Measurements from ENCODE around the gene OR2V1. TPM values are rescaled to one million over a fixed set of nuclear protein-coding genes. Genes with fewer than 3 reads are reported as not detected.
"Not testable (repeated sequence)": the region's sequence is repeated elsewhere in the genome, so short reads cannot be mapped to it uniquely, and the experiment has no call there.

OR2V1 gene
- total and polyA plus RNA-seq, 2 donors: 0.02 to 0.05 TPM

DNA sequence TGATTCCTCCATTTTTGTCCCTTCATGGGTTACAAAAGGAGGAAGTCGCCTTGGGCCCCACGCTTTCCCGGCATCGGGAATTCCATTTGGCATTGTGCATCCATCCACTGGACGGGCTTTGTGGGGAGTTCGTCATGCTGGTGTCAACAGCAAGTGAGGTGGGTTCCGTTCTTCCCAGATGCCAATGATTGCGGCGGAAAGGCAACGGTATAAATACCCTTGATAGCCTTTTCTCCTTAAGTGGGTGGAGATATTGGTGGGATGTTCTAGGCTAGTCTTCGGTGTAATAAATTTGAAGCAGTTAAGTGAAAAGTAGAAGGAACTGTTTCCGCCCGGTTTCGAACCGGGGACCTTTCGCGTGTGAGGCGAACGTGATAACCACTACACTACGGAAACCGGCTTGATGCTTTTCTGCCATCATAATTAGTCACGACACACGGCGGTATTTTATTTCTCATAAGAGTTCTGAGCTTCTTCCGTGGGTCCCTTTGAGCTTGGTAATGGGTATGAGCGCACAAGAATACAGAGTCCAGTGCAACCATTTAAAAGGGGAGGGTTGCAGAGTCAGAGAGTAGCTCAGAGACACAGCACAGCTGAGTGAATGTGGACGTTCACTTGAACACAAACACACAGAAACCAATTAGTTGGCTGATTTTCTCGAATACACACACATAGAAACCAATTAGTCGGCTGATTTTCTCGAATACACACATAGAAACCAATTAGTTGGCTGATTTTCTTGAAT is 28.9 kb downstream of the OR2V1 start:
- not testable (repeated sequence) for H3K27ac ChIP-seq (ENCODE audit: low read depth in 1 of 2, low read length in 1 of 2); H3K9me3 ChIP-seq (ENCODE audit: control insufficient read depth in 2 of 2, insufficient read depth in 1 of 2, low read length in 1 of 2); H3K4me3 ChIP-seq (ENCODE audit: low read length in 2 of 2); H3K36me3 ChIP-seq (ENCODE audit: control insufficient read depth in 2 of 2, insufficient read depth in 2 of 2, low read length in 1 of 2); DNase-seq (ENCODE audit: low read depth in 6 of 9, low spot score in 9 of 9); H3K4me1 ChIP-seq (ENCODE audit: control insufficient read depth in 2 of 2, insufficient read depth in 2 of 2, low read length in 2 of 2)
- WGBS: no CpG with 5 or more reads among the region's 30 CpGs
- peaks cover 18 to 47% of the 10 kb centered on the region in 2 donors for H3K27me3 ChIP-seq (ENCODE audit: control insufficient read depth in 2 of 2, insufficient read depth in 1 of 2, low read length in 1 of 2)

DNA sequence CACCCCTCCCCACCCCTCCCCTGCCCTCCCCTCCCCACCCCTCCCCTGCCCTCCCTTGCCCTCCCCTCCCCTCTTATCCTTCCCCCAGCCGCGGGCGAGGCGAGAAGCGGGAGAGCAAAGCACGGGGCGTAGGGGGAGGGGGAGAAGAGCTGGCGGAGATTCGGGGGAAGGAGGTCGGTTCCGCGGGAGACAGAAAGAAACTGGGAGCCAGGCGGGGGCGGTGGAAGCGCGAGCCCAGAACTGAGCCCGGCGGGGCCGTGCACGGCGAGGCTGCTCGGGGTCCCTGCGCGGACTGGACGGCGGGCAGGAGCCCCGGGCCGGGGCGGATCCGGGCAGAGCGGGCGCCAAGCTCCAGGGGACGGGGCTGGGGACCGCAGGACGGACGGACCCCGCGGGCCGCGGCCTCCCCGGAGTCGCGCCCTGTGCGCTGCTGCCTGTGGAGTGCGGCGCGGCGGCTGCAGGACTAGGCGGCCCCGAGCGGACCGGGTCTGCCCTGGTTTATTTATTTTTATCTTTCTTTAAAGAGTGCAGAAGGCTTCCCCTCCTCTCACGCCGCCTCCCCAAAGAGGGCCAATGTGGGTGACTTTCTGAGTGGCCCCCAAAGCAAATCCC is 29.8 kb downstream of the OR2V1 start:
- peaks cover 18 to 42% of the 10 kb centered on the region in 2 donors for H3K27me3 ChIP-seq (ENCODE audit: control insufficient read depth in 2 of 2, insufficient read depth in 1 of 2, low read length in 1 of 2)
- not testable (repeated sequence) for DNase-seq (ENCODE audit: low read depth in 6 of 9, low spot score in 9 of 9); H3K4me1 ChIP-seq (ENCODE audit: control insufficient read depth in 2 of 2, insufficient read depth in 2 of 2, low read length in 2 of 2); H3K9me3 ChIP-seq (ENCODE audit: control insufficient read depth in 2 of 2, insufficient read depth in 1 of 2, low read length in 1 of 2); H3K36me3 ChIP-seq (ENCODE audit: control insufficient read depth in 2 of 2, insufficient read depth in 2 of 2, low read length in 1 of 2); H3K4me3 ChIP-seq (ENCODE audit: low read length in 2 of 2); H3K27ac ChIP-seq (ENCODE audit: low read depth in 1 of 2, low read length in 1 of 2)
- WGBS: 4% methylated on average over 14 of the region's 54 CpGs

DNA sequence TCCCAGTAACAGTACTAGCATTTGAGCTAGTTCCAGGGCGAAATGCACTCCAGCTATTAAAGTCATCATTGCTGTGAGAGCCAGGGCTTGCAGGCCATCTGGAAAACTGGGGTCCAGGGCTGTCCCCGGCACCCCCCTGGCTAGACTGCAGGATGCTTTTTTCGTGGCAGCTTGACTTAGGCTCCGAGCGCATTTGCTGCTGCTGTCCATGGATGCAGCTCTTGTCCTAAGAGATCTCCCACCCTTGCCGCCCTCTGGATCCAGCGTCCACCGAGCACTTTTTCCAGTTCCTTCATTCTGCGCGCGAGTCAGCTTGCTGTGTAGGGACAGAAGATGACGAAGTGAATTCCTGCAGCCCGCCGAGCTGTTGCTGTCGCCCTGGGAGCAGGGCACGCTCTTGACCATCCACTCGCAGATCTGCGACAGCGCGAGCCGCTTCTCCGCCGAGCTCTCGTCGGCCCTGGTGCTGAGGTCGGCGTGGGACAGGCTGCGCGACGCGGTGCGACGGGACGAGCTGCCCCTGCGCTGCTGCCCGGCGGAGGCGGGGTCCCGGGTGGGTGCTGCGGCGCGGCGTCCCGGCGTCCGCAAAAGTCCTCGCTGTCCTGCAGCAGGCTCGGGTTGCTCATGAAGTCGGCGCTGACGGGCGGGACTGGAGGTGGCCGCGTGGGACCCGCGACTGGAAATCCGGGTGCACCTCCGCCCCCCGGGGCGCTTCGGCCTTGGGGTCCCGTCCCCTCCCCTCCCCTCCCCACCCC is 30.7 kb downstream of the OR2V1 start:
- H3K4me3 ChIP-seq (ENCODE audit: low read length in 2 of 2): no peak overlapping the region
- H3K36me3 ChIP-seq (ENCODE audit: control insufficient read depth in 2 of 2, insufficient read depth in 2 of 2, low read length in 1 of 2): no peaks in the 10 kb centered on the region
- H3K27ac ChIP-seq (ENCODE audit: low read depth in 1 of 2, low read length in 1 of 2): no peak overlapping the region
- H3K9me3 ChIP-seq (ENCODE audit: control insufficient read depth in 2 of 2, insufficient read depth in 1 of 2, low read length in 1 of 2): no peaks in the 10 kb centered on the region
- peaks cover 18 to 35% of the 10 kb centered on the region in 2 donors for H3K27me3 ChIP-seq (ENCODE audit: control insufficient read depth in 2 of 2, insufficient read depth in 1 of 2, low read length in 1 of 2)
- 8% methylated on average over 62 of the region's 62 CpGs for WGBS
- no peaks in the 10 kb centered on the region for H3K4me1 ChIP-seq (ENCODE audit: control insufficient read depth in 2 of 2, insufficient read depth in 2 of 2, low read length in 2 of 2)
- DNase-seq (ENCODE audit: low read depth in 6 of 9, low spot score in 9 of 9): no peak

DNA sequence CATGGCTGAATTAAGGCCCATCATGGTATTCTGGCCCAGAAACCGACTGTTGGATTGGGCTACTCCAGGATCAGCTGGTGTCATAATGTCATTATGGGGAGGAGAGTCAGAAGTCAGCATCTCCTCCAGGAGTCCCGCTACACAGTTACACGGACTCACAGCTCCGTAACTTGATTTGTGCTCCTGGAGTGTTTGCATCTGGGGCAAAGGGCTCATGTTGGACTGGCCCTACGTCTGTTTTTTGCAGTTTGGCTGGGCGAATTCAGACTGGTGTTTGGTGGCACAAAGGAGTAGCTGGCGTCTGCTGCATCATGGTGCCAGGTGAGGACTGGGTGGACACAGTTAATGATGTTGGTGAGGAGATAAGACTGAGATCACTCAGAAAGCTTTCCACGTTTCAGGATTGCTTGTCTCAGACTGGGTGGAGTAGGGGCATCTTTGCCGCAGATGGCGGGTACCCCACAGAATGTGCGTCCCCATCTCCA is 31.3 kb downstream of the OR2V1 start:
- 64% methylated on average over 11 of the region's 11 CpGs for WGBS

DNA sequence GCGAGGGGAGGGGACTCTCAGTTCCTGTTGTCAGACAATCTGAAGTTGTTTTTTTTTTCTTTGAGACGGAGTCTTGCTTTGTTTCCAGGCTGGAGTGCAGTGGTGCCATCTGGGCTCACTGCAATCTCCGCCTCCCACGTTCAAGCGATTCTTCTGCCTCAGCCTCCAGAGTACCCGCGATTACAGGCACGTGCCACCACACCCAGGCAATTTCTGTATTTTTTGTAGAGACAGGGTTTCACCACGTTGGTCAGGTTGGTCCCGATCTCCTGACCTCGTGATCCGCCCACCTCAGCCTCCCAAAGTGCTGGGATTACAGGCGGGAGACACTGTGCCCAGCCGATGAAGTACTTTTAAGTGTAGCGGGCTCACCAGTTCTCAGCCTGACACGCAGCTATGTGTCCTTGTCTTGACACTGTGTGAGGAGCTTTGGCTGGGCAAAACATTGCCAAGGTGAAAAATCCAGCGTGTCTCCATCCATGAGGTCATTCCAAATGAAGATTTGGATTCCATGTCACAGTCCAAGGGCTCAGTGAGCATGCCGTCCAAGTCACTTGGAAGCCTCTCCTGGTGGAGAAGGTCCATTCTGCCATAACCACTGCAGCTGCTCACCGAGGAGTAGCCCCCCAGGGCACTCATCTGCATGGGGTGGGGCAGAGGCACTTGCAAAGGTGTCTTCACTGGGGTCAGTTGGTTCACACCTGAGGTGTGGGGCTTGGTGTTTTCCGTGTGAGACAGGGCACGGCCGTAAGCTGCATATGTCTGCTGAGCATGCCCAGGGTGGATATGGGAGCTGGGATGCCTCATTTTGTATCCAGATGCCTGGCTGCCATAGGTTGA is 32.0 kb downstream of the OR2V1 start:
- no peak for DNase-seq (ENCODE audit: low read depth in 6 of 9, low spot score in 9 of 9)
- Histone ChIP-seq H3K9me3 (ENCODE audit: control insufficient read depth in 2 of 2, insufficient read depth in 1 of 2, low read length in 1 of 2) (no peaks in the 10 kb centered on the region), H3K4me1 (ENCODE audit: control insufficient read depth in 2 of 2, insufficient read depth in 2 of 2, low read length in 2 of 2) (no peaks in the 10 kb centered on the region), H3K4me3 (ENCODE audit: low read length in 2 of 2) (no peak overlapping the region), H3K36me3 (ENCODE audit: control insufficient read depth in 2 of 2, insufficient read depth in 2 of 2, low read length in 1 of 2) (no peaks in the 10 kb centered on the region), H3K27me3 (ENCODE audit: control insufficient read depth in 2 of 2, insufficient read depth in 1 of 2, low read length in 1 of 2) (peaks cover 18 to 23% of the 10 kb centered on the region in 2 donors), H3K27ac (ENCODE audit: low read depth in 1 of 2, low read length in 1 of 2) (no peak overlapping the region)
- 25% methylated on average over 21 of the region's 22 CpGs for WGBS

More for the DNA sequence above, 31.3 kb downstream of the OR2V1 start:
- H3K9me3 ChIP-seq (ENCODE audit: control insufficient read depth in 2 of 2, insufficient read depth in 1 of 2, low read length in 1 of 2): no peaks in the 10 kb centered on the region
- no peak overlapping the region for H3K27ac ChIP-seq (ENCODE audit: low read depth in 1 of 2, low read length in 1 of 2)
- no peak overlapping the region for H3K4me3 ChIP-seq (ENCODE audit: low read length in 2 of 2)
- no peaks in the 10 kb centered on the region for H3K36me3 ChIP-seq (ENCODE audit: control insufficient read depth in 2 of 2, insufficient read depth in 2 of 2, low read length in 1 of 2)
- peaks cover 18 to 30% of the 10 kb centered on the region in 2 donors for H3K27me3 ChIP-seq (ENCODE audit: control insufficient read depth in 2 of 2, insufficient read depth in 1 of 2, low read length in 1 of 2)
- no peaks in the 10 kb centered on the region for H3K4me1 ChIP-seq (ENCODE audit: control insufficient read depth in 2 of 2, insufficient read depth in 2 of 2, low read length in 2 of 2)
- DNase-seq (ENCODE audit: low read depth in 6 of 9, low spot score in 9 of 9): no peak

DNA sequence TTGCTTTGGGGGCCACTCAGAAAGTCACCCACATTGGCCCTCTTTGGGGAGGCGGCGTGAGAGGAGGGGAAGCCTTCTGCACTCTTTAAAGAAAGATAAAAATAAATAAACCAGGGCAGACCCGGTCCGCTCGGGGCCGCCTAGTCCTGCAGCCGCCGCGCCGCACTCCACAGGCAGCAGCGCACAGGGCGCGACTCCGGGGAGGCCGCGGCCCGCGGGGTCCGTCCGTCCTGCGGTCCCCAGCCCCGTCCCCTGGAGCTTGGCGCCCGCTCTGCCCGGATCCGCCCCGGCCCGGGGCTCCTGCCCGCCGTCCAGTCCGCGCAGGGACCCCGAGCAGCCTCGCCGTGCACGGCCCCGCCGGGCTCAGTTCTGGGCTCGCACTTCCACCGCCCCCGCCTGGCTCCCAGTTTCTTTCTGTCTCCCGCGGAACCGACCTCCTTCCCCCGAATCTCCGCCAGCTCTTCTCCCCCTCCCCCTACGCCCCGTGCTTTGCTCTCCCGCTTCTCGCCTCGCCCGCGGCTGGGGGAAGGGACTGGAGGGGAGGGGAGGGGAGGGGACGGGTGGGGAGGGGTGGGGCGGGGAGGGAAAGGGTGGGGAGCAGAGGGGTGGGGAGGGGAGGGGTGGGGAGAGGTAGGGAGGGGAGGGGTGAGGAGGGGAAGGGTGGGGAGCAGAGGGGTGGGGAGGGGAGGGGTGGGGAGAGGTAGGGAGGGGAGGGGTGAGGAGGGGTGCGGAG is 33.0 kb downstream of the OR2V1 start:
- H3K36me3 ChIP-seq (ENCODE audit: control insufficient read depth in 2 of 2, insufficient read depth in 2 of 2, low read length in 1 of 2); H3K9me3 ChIP-seq (ENCODE audit: control insufficient read depth in 2 of 2, insufficient read depth in 1 of 2, low read length in 1 of 2); DNase-seq (ENCODE audit: low read depth in 6 of 9, low spot score in 9 of 9); H3K27ac ChIP-seq (ENCODE audit: low read depth in 1 of 2, low read length in 1 of 2); H3K4me3 ChIP-seq (ENCODE audit: low read length in 2 of 2); H3K4me1 ChIP-seq (ENCODE audit: control insufficient read depth in 2 of 2, insufficient read depth in 2 of 2, low read length in 2 of 2): not testable (repeated sequence)
- no CpG with 5 or more reads among the region's 56 CpGs for WGBS
- peaks cover 18 to 21% of the 10 kb centered on the region in 2 donors for H3K27me3 ChIP-seq (ENCODE audit: control insufficient read depth in 2 of 2, insufficient read depth in 1 of 2, low read length in 1 of 2)

DNA sequence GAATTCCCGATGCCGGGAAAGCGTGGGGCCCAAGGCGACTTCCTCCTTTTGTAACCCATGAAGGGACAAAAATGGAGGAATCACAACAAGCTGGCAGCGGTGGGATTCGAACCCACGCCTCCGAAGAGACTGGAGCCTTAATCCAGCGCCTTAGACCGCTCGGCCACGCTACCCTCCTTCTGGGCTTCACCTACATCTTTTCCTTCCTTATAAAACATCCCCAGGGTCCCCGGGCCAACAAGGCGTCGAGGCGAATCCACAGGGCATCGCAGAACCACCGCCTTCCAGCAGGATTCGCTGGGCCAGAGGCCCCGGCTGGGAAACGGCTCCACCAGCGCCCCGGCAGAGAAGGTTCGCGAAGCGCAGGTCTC is 33.6 kb downstream of the OR2V1 start:
- H3K27me3 ChIP-seq (ENCODE audit: control insufficient read depth in 2 of 2, insufficient read depth in 1 of 2, low read length in 1 of 2): peaks cover 18 to 24% of the 10 kb centered on the region in 2 donors
- DNase-seq (ENCODE audit: low read depth in 6 of 9, low spot score in 9 of 9); H3K4me3 ChIP-seq (ENCODE audit: low read length in 2 of 2); H3K9me3 ChIP-seq (ENCODE audit: control insufficient read depth in 2 of 2, insufficient read depth in 1 of 2, low read length in 1 of 2); H3K4me1 ChIP-seq (ENCODE audit: control insufficient read depth in 2 of 2, insufficient read depth in 2 of 2, low read length in 2 of 2); H3K27ac ChIP-seq (ENCODE audit: low read depth in 1 of 2, low read length in 1 of 2); H3K36me3 ChIP-seq (ENCODE audit: control insufficient read depth in 2 of 2, insufficient read depth in 2 of 2, low read length in 1 of 2): not testable (repeated sequence)
- WGBS: no CpG with 5 or more reads among the region's 26 CpGs

DNA sequence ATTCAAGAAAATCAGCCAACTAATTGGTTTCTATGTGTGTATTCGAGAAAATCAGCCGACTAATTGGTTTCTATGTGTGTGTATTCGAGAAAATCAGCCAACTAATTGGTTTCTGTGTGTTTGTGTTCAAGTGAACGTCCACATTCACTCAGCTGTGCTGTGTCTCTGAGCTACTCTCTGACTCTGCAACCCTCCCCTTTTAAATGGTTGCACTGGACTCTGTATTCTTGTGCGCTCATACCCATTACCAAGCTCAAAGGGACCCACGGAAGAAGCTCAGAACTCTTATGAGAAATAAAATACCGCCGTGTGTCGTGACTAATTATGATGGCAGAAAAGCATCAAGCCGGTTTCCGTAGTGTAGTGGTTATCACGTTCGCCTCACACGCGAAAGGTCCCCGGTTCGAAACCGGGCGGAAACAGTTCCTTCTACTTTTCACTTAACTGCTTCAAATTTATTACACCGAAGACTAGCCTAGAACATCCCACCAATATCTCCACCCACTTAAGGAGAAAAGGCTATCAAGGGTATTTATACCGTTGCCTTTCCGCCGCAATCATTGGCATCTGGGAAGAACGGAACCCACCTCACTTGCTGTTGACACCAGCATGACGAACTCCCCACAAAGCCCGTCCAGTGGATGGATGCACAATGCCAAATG is 34.1 kb downstream of the OR2V1 start:
- not testable (repeated sequence) for H3K27ac ChIP-seq (ENCODE audit: low read depth in 1 of 2, low read length in 1 of 2); H3K4me3 ChIP-seq (ENCODE audit: low read length in 2 of 2); H3K4me1 ChIP-seq (ENCODE audit: control insufficient read depth in 2 of 2, insufficient read depth in 2 of 2, low read length in 2 of 2); DNase-seq (ENCODE audit: low read depth in 6 of 9, low spot score in 9 of 9); H3K36me3 ChIP-seq (ENCODE audit: control insufficient read depth in 2 of 2, insufficient read depth in 2 of 2, low read length in 1 of 2); H3K9me3 ChIP-seq (ENCODE audit: control insufficient read depth in 2 of 2, insufficient read depth in 1 of 2, low read length in 1 of 2)
- H3K27me3 ChIP-seq (ENCODE audit: control insufficient read depth in 2 of 2, insufficient read depth in 1 of 2, low read length in 1 of 2): peaks cover 18 to 24% of the 10 kb centered on the region in 2 donors
- no CpG with 5 or more reads among the region's 26 CpGs for WGBS

Data from thymus (tissue), 11 donors.